Measurements from ENCODE around the gene TRAF7.
A peak's percentile ranks its signal among the peaks of the same experiment; 100 is the strongest.

The TRAF7 gene

DNA sequence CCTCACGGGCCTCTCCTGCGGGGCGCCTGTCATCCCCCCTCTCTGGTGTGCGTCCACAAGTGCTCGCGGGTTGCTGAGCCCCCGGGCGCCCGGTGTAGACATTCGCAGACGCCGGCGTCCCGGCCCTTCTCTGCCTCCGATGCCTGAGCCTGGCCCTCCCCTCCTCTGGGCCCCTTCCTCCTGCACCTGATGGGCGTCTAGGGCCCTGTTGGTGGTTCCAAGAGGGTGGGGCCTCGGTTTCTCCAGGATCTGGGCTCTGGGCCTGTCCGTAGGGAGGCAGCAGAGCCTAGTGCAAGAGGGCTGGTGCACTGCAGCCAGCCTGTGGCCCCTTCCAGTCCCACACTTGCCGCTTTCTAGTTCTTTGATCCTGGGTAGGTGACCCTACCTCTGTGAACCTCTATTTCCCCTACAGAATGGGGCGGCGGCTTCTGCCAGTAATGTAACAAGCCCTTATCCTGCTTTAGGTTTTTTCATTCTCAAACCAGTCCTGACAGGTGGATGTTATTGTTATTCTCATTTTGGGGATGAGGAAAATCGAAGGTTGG lies 68.4 kb downstream of the TRAF7 start:
- no peaks in the 10 kb centered on the region for H3K9me3 ChIP-seq (ENCODE audit: control insufficient read depth, insufficient read depth, low read length)
- H3K27ac ChIP-seq (ENCODE audit: low read length): no peak overlapping the region
- no peaks in the 10 kb centered on the region; the same call in 1 of the 2 replicates for H3K36me3 ChIP-seq (ENCODE audit: control insufficient read depth, insufficient read depth, low read length)
- no peaks in the 10 kb centered on the region for H3K27me3 ChIP-seq (ENCODE audit: control insufficient read depth, insufficient read depth, low read length)
- H3K4me3 ChIP-seq (ENCODE audit: low read length): peak overlapping the region; percentile 84
- WGBS (ENCODE audit: insufficient coverage, insufficient read length): no CpG with 5 or more reads among the region's 22 CpGs
- no peaks in the 10 kb centered on the region for H3K4me1 ChIP-seq (ENCODE audit: control insufficient read depth, insufficient read depth, low read length)
- DNase-seq (ENCODE audit: low read depth, low spot score): no peak

DNA sequence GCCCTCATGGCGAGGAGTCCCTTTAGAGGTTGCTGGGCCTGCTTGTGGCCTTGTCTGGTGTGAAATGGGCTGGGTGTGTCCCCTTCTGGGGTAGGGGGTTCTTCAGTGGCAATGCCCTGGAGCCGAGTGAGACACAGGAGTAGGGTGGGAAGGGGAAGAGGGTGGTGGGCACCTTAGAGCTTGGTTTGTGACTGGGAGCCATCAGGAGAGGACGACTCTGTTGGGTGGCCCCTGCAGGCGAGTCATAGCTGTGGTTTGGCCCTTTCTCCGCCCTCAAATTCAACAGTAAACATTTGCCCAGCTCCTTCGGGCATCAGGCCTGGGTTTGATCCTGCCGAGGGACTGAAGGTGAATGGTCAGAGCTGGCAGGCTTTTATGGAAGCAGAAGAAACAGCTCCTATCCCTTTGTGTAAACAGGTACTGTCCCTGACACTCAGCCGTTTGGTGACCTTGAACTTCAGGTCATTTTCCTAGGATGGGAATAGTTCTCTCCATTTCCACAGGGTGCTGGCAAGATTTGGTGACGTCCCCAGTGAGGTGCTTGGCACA lies 70.7 kb downstream of the TRAF7 start:
- H3K4me1 ChIP-seq (ENCODE audit: control insufficient read depth, insufficient read depth, low read length): no peaks in the 10 kb centered on the region
- H3K9me3 ChIP-seq (ENCODE audit: control insufficient read depth, insufficient read depth, low read length): no peaks in the 10 kb centered on the region
- H3K4me3 ChIP-seq (ENCODE audit: low read length): no peak overlapping the region
- H3K27ac ChIP-seq (ENCODE audit: low read length): no peak overlapping the region
- no peaks in the 10 kb centered on the region for H3K27me3 ChIP-seq (ENCODE audit: control insufficient read depth, insufficient read depth, low read length)
- WGBS (ENCODE audit: insufficient coverage, insufficient read length): no CpG with 5 or more reads among the region's 9 CpGs
- DNase-seq (ENCODE audit: low read depth, low spot score): no peak
- H3K36me3 ChIP-seq (ENCODE audit: control insufficient read depth, insufficient read depth, low read length): peaks cover 8% of the 10 kb centered on the region

DNA sequence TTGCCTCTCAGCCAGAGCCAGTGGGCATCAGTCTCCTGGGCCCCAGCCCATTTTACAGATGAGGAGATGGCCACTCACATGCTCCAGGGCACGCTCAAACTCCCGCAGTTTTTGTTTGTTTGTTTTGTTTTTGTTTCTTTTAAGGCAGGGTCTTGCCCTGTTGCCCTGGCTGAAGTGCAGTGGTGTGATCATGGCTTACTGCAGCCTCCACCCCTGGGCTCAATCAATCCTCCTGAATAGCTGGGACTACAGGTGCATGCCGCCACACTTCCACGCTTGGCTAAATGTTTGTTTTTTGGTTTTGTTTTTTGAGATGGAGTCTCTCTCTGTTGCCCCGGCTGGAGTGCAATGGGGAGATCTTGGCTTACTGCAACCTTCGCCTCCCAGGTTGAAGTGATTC lies 71.3 kb downstream of the TRAF7 start:
- Histone ChIP-seq H3K9me3 (ENCODE audit: control insufficient read depth, insufficient read depth, low read length) (no peaks in the 10 kb centered on the region), H3K27ac (ENCODE audit: low read length) (no peak overlapping the region), H3K4me1 (ENCODE audit: control insufficient read depth, insufficient read depth, low read length) (no peaks in the 10 kb centered on the region), H3K36me3 (ENCODE audit: control insufficient read depth, insufficient read depth, low read length) (peaks cover 12% of the 10 kb centered on the region), H3K4me3 (ENCODE audit: low read length) (no peak overlapping the region), H3K27me3 (ENCODE audit: control insufficient read depth, insufficient read depth, low read length) (no peaks in the 10 kb centered on the region)
- WGBS (ENCODE audit: insufficient coverage, insufficient read length): no CpG with 5 or more reads among the region's 6 CpGs
- no peak for DNase-seq (ENCODE audit: low read depth, low spot score)

Data from iPS DF 6.9 (cell line).